CD4-positive, alpha-beta T cell treated with Interleukin-12 subunit alpha and Interleukin-12 subunit beta, for 1 hour (primary cell): ENCODE data around the gene GDF2.

Experiments used
- DNase-seq: peaks from one replicate; pipeline ENCODE4 v3.0.0-alpha.2; 2020

The GDF2 gene

GRCh38 chr10:47335906-47336305 is 13.7 kb downstream of the GDF2 start:
- no peak for DNase-seq

DNA sequence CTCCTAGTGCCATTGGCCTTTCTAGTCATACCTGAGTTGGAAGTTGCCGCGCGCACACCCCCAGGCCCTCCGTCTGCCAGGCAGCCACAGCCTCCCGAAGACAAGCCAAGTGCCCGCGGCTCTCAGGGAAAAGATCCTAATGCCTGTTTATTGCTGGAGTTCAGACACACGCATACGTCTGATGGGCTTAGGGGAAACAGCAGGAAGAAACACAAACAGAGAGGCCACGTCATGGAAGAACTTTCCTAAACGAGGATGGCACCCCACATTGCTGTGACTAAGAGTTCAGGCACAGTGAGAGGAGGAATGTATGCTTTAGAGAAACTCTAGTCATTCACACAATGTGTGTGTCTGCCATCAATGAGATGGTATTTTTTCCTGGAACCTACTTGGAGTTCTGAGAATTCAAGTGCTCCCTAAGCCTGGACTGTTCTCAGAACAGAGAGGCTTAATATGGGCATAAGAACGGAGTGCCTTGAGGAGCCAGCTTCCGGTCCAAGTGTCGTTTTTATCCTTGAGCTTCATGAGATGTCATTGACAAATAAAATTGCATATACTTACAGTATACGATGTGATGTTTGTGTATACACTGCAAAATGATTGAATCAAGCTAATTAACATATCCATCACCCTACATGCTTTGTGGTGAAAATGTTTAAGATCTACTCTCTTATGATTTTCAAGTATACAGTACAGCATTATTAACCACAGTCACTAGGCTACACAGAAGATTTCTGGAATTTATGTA is 14.3 kb downstream of the GDF2 start:
- DNase-seq, result no peak

DNA sequence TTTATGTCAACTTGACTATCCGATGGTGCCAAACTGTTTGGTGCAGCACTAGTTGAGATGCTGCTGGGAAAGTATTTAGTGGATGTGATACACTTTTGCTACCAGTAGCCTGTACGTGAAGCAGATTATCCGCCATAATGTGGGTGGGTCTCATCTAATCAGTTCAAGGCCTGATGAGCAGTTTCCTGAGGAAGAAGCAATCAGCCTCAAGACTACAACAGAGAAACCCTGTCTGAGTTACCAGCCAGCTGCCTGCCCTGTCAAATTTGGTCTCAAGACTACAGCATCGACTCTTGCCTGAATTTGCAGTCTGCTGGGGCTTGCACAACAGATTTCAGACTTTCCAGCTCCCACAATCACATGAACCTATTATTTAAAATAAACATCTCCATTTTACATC is 15.1 kb downstream of the GDF2 start:
- DNase-seq, result no peak

DNA sequence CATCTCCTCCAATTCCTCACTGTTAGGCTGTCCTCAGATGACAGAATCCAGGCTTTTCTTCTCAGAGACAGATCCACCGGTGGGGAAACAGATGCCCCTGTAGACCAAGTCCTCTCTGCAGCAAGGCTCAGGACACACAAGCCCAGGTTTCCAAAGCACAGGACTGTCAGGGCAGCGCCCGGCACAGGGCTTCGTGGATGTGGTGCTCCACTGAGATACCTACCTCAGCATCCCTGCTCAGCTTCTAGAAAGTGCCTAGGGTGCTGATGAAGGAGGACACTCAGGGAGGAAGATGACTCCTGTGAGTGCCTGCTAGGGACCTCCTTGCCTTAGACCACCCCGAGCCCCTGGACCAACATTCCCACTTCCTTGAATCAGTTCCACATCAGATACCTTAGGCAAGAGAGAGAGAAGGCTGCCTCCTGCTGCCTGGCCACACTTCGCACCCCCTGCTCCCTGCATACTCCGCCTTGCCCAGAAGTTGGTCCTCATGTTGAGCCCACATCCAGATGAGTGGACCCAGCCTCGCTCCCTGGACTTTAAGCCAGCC is 17.0 kb downstream of the GDF2 start:
- DNase-seq, result no peak

- no peak for DNase-seq
Observed at GRCh38 chr10:47339759-47340607, 17.7 kb downstream of the GDF2 start.

GRCh38 chr10:47340608-47341170 is 18.4 kb downstream of the GDF2 start:
- peak; percentile 61 for DNase-seq

DNA sequence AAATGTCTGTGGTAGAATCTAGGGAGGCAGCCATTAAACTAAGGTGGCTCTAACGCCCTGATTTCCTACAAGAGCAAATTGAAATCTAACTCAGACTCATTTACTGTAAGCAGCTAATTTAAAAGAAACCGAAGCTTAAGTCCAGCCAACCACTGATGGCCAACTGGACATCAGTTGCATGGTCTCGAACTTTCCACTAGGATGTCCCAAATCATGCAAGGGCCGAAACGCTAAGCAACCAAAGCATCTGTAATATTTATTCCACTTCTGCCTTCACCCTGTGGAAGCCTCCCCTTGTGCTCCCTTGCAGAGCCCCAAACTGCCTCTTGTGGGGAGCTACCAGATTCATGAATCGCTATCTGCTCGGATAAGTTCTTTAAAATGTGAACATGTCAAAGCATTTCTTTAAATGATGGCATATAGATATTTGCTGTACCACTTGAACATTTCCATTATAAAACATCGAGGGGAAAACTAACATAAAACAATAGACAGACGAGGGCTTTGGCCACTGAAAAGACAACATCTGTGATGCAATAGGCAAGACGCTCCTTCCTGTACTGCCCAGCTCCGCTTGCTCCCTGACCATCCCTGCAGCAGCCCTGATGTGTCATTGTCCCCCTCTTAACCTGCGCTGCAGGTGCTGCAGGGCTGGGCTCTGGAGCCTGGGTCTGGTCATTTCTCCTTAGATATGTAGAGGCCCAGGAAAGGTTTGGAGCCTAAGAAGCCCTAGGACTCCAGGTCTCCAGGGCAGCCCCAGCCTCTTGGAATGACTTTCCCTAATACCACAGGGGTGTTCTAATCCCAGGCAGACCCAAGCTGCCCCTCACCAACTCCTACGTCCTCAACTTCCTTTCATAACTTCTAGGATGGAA is 23.0 kb downstream of the GDF2 start:
- no peak for DNase-seq

GRCh38 chr10:47346581-47347302 is 24.5 kb downstream of the GDF2 start:
- no peak for DNase-seq

DNA sequence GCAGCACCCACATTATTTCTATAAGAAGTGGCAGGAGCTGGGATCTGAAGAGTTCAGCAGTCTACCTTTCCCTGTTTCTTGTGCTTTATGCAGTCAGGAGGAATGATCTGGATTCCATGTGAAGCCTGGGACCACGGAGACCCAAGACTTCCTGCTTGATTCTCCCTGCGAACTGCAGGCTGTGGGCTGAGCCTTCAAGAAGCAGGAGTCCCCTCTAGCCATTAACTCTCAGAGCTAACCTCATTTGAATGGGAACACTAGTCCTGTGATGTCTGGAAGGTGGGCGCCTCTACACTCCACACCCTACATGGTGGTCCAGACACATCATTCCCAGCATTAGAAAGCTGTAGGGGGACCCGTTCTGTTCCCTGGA is 25.0 kb downstream of the GDF2 start:
- no peak for DNase-seq

DNA sequence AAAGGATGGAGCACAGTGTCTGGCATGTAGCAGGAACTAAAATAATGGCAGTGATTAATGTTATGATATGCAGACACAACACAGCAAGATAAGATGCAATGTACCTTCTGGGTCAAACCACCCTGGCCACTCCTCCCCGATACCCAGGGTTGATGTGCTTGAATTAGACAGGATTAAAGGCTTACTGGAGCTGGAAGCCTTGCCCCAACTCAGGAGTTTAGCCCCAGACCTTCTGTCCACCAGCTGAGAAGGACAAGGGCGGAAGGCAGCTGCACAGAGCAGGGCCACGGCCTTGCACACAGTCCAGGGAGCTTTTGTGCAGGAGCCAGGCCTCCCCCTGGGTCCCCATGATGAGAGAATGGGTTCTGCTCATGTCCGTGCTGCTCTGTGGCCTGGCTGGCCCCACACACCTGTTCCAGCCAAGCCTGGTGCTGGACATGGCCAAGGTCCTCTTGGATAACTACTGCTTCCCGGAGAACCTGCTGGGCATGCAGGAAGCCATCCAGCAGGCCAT is 25.9 kb downstream of the GDF2 start, which contains the start of gene RBP3:
Gene RBP3, plus strand, starts transcription at position 226 of the 514 bp plus-strand sequence. Its CDS starts 122 bp downstream, at position 348.
- DNase-seq, result no peak

DNA sequence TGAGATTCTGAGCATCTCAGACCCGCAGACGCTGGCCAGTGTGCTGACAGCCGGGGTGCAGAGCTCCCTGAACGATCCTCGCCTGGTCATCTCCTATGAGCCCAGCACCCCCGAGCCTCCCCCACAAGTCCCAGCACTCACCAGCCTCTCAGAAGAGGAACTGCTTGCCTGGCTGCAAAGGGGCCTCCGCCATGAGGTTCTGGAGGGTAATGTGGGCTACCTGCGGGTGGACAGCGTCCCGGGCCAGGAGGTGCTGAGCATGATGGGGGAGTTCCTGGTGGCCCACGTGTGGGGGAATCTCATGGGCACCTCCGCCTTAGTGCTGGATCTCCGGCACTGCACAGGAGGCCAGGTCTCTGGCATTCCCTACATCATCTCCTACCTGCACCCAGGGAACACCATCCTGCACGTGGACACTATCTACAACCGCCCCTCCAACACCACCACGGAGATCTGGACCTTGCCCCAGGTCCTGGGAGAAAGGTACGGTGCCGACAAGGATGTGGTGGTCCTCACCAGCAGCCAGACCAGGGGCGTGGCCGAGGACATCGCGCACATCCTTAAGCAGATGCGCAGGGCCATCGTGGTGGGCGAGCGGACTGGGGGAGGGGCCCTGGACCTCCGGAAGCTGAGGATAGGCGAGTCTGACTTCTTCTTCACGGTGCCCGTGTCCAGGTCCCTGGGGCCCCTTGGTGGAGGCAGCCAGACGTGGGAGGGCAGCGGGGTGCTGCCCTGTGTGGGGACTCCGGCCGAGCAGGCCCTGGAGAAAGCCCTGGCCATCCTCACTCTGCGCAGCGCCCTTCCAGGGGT is 26.6 kb downstream of the GDF2 start:
- no peak for DNase-seq

DNA sequence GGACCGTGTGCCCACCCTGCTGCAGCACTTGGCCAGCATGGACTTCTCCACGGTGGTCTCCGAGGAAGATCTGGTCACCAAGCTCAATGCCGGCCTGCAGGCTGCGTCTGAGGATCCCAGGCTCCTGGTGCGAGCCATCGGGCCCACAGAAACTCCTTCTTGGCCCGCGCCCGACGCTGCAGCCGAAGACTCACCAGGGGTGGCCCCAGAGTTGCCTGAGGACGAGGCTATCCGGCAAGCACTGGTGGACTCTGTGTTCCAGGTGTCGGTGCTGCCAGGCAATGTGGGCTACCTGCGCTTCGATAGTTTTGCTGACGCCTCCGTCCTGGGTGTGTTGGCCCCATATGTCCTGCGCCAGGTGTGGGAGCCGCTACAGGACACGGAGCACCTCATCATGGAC is 27.3 kb downstream of the GDF2 start:
- no peak for DNase-seq

DNA sequence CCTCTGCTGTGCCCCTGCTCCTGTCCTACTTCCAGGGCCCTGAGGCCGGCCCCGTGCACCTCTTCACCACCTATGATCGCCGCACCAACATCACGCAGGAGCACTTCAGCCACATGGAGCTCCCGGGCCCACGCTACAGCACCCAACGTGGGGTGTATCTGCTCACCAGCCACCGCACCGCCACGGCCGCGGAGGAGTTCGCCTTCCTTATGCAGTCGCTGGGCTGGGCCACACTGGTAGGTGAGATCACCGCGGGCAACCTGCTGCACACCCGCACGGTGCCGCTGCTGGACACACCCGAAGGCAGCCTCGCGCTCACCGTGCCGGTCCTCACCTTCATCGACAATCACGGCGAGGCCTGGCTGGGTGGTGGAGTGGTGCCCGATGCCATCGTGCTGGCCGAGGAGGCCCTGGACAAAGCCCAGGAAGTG is 27.7 kb downstream of the GDF2 start:
- DNase-seq, result no peak

DNA sequence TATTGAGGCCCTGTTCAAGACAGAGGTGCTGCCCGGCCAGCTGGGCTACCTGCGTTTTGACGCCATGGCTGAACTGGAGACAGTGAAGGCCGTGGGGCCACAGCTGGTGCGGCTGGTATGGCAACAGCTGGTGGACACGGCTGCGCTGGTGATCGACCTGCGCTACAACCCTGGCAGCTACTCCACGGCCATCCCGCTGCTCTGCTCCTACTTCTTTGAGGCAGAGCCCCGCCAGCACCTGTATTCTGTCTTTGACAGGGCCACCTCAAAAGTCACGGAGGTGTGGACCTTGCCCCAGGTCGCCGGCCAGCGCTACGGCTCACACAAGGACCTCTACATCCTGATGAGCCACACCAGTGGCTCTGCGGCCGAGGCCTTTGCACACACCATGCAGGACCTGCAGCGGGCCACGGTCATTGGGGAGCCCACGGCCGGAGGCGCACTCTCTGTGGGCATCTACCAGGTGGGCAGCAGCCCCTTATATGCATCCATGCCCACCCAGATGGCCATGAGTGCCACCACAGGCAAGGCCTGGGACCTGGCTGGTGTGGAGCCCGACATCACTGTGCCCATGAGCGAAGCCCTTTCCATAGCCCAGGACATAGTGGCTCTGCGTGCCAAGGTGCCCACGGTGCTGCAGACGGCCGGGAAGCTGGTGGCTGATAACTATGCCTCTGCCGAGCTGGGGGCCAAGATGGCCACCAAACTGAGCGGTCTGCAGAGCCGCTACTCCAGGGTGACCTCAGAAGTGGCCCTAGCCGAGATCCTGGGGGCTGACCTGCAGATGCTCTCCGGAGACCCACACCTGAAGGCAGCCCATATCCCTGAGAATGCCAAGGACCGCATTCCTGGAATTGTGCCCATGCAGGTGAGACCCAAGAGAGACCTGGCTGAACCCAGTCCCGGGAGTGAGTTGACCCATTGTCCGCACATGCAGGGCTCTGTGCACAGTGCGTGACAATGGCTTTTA is 28.7 kb downstream of the GDF2 start:
- no peak for DNase-seq

GRCh38 chr10:47351899-47352815 is 29.9 kb downstream of the GDF2 start:
- DNase-seq, result no peak

DNA sequence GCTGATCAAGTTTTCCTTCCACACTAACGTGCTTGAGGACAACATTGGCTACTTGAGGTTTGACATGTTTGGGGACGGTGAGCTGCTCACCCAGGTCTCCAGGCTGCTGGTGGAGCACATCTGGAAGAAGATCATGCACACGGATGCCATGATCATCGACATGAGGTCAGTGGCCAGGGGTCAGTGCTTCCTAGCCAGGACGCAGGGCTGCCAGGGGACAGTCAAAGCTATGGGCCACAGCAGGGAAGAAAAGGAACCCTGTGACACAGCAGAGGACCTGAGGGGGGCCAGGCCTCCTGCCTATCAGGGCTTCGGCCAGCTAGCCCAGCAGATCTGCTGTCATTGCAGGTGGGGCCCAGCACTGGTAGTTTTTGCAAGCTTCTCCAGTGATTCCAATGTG is 31.1 kb downstream of the GDF2 start:
- no peak for DNase-seq

DNA sequence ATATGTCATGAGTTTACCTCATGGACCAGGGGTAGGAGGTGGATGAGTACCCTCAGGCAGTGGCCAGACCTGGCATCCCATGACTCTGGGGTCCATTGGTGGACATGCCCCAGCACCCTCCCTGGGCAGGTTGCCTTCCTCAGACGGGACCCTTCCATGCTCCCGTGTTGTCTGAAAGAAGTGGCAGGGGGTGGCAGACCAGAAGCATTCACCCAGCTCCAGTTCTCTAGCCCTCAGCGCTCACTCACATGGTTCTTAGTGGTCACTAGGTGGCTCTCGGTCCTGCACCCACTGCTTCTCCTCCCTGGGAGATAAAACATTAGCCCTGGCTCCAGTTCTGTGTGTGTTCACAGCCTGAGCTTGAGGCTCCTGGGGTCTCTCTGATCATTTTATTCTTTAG is 31.9 kb downstream of the GDF2 start:
- no peak for DNase-seq

DNA sequence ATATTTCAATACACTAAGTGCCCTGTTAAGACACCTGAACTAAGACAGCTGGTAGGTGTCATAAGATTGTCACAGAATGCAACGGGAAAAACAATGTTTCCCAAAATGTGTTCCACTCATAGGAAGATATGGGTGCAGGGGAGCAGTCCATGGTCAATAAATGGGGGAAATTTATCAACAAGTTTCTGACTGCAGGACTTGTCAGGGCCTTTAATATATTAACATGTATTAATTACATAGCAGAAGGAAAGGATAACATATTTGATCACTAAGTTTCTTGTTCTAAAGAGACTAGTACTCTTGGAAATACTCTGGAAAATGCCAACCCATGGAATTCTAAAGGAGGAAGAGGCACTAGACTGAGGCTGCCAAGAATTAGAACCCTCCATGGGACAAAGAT is 32.6 kb downstream of the GDF2 start:
- no peak for DNase-seq
